H1 (cell line): ENCODE results near the gene KIAA0319L. TPM values are rescaled to one million over a fixed set of nuclear protein-coding genes. Genes with fewer than 3 reads are reported as not detected.

Source experiments
- CTCF ChIA-PET: fragments of 300-600 bp; sonication (Branson Sonifier 250); formaldehyde crosslinking; loops from one replicate; lab custom pipeline; 2021; ENCODE audit not compliant: partially characterized antibody; lab: Charles Lee
- POLR2A ChIA-PET: fragments of 300-600 bp; sonication (Branson Sonifier 250); formaldehyde crosslinking; loops from one replicate; lab custom pipeline; 2021; ENCODE audit warnings: inconsistent platforms; ENCODE audit not compliant: partially characterized antibody; lab: Charles Lee
- DNase-seq, 2 experiments: peaks; one replicate each; pipeline versions ENCODE4 v3.0.0 to v3.0.0-alpha.2; 2010 to 2022; ENCODE audit warnings: low spot score in 2 of 2, low read depth in 1 of 2, mixed read lengths in 1 of 2
- FAIRE-seq: peaks from 2 replicates; lab custom pipeline; 2011; peaks lifted over from hg19 to GRCh38; lab: Jason Lieb, UNC
- H2AFZ ChIP-seq: 2 replicates; pipeline ENCODE4 v1.8.1; 2012; ENCODE audit warnings: low read length, inconsistent platforms
- H2AK5ac ChIP-seq: 2 replicates; pipeline ENCODE4 v1.6.1; 2013; ENCODE audit warnings: low read depth, low read length
- H2BK120ac ChIP-seq: replicated peaks from 2 replicates; pipeline ENCODE3; 2013; ENCODE audit warnings: low read depth, low read length, inconsistent platforms
- H2BK12ac ChIP-seq: 2 replicates; pipeline ENCODE4 v1.6.1; 2013; ENCODE audit warnings: low read depth, low read length
- H2BK15ac ChIP-seq: 2 replicates; pipeline ENCODE4 v1.6.1; 2013; ENCODE audit warnings: low read length
- H2BK20ac ChIP-seq: 2 replicates; pipeline ENCODE4 v1.6.1; 2013; ENCODE audit warnings: low read length
- H2BK5ac ChIP-seq: 2 replicates; pipeline ENCODE4 v1.6.1; 2013; ENCODE audit warnings: low read depth, low read length
- H3K14ac ChIP-seq: 2 replicates; pipeline ENCODE4 v1.6.1; 2013; ENCODE audit warnings: inconsistent platforms; ENCODE audit not compliant: insufficient read length
- H3K18ac ChIP-seq: 2 replicates; pipeline ENCODE4 v1.6.1; 2013; ENCODE audit warnings: low read length; ENCODE audit errors: extremely low read depth
- H3K23ac ChIP-seq: 2 replicates; pipeline ENCODE4 v1.6.1; 2013; ENCODE audit warnings: inconsistent platforms; ENCODE audit not compliant: insufficient read length
- H3K23me2 ChIP-seq: 2 replicates; pipeline ENCODE4 v1.6.1; 2013; ENCODE audit warnings: low read depth, low read length
- H3K27ac ChIP-seq: 2 replicates; pipeline ENCODE4 v1.6.1; 2011; ENCODE audit warnings: low read depth, low read length, inconsistent platforms
- H3K27me3 ChIP-seq, 4 experiments: replicated peaks in 1 of 4; 1 replicate in 1 of 4; 2 replicates in 3 of 4; pipeline versions ENCODE4 v1.6.1 to v1.8.1; 2011 to 2013; ENCODE audit warnings: low read length in 3 of 4, mild to moderate bottlenecking in 3 of 4, inconsistent platforms in 2 of 4, mixed read lengths in 2 of 4, moderate library complexity in 1 of 4; ENCODE audit not compliant: control insufficient read depth in 3 of 4, insufficient read depth in 3 of 4; ENCODE audit errors: extremely low read depth in 1 of 4
- H3K36me3 ChIP-seq, 4 experiments: 2 replicates each; pipeline versions ENCODE4 v1.6.1 to v1.8.1; 2011 to 2013; ENCODE audit warnings: mild to moderate bottlenecking in 4 of 4, low read length in 3 of 4, moderate library complexity in 2 of 4, control low read depth in 1 of 4, inconsistent platforms in 1 of 4; ENCODE audit not compliant: insufficient read depth in 4 of 4, control insufficient read depth in 2 of 4
- H3K4ac ChIP-seq: replicated peaks from 2 replicates; pipeline ENCODE3; 2013; ENCODE audit warnings: low read length, low read depth, mixed read lengths, inconsistent platforms; ENCODE audit not compliant: insufficient read length
- H3K4me1 ChIP-seq, 4 experiments: replicated peaks in 1 of 4; 1 replicate in 1 of 4; 2 replicates in 3 of 4; pipeline versions ENCODE4 v1.6.1 to v1.8.1; 2011 to 2013; ENCODE audit warnings: low read length in 3 of 4, inconsistent platforms in 2 of 4, mixed read lengths in 1 of 4; ENCODE audit not compliant: insufficient read depth in 4 of 4, control insufficient read depth in 3 of 4
- H3K4me2 ChIP-seq, 2 experiments: 2 replicates each; pipeline versions ENCODE4 v1.6.1 to v1.8.1; 2011 to 2013; ENCODE audit warnings: low read depth in 2 of 2, low read length in 2 of 2, control low read depth in 1 of 2, inconsistent platforms in 1 of 2, mild to moderate bottlenecking in 1 of 2; ENCODE audit not compliant: insufficient read depth in 1 of 2
- H3K4me3 ChIP-seq, 4 experiments: fragments of 200-600, 300-600 bp in 1 of 4; sonication (generic), shearing (Covaris generic), sonication (Bioruptor Twin) in 1 of 4; 2 replicates each; pipeline versions ENCODE4 v1.5.1 to v1.8.1; 2011 to 2016; ENCODE audit warnings: low read length in 4 of 4, low read depth in 3 of 4, control low read depth in 2 of 4, inconsistent platforms in 2 of 4, mild to moderate bottlenecking in 2 of 4, mixed read lengths in 1 of 4, moderate library complexity in 1 of 4; ENCODE audit not compliant: insufficient read depth in 2 of 4; ENCODE audit errors: extremely low read depth in 1 of 4
- H3K56ac ChIP-seq: replicated peaks from 2 replicates; pipeline ENCODE3; 2013; ENCODE audit warnings: low read depth, mild to moderate bottlenecking, mixed read lengths, low read length, inconsistent platforms; ENCODE audit not compliant: insufficient read length
- H3K79me1 ChIP-seq: 2 replicates; pipeline ENCODE4 v1.6.1; 2013; ENCODE audit warnings: low read depth, low read length, control low read depth
- H3K79me2 ChIP-seq, 2 experiments: 2 replicates each; pipeline versions ENCODE4 v1.6.1 to v1.8.1; 2012 to 2013; ENCODE audit warnings: low read length in 2 of 2, mild to moderate bottlenecking in 2 of 2, inconsistent platforms in 1 of 2; ENCODE audit not compliant: insufficient read depth in 2 of 2, control insufficient read depth in 1 of 2
- H3K9ac ChIP-seq, 4 experiments: replicated peaks in 1 of 4; 1 replicate in 1 of 4; 2 replicates in 3 of 4; pipeline versions ENCODE4 v1.6.1 to v1.8.1; 2011 to 2013; ENCODE audit warnings: low read depth in 3 of 4, low read length in 3 of 4, control low read depth in 2 of 4, mild to moderate bottlenecking in 2 of 4, moderate library complexity in 2 of 4, inconsistent platforms in 1 of 4; ENCODE audit errors: extremely low read depth in 1 of 4
- H3K9me3 ChIP-seq, 2 experiments: 2 replicates each; pipeline versions ENCODE4 v1.6.1 to v1.8.1; 2012 to 2013; ENCODE audit warnings: mild to moderate bottlenecking in 2 of 2, moderate library complexity in 2 of 2, control low read depth in 1 of 2, inconsistent platforms in 1 of 2, low read depth in 1 of 2, low read length in 1 of 2, mixed read lengths in 1 of 2; ENCODE audit not compliant: insufficient read depth in 2 of 2
- H4K20me1 ChIP-seq, 2 experiments: replicated peaks in 1 of 2; 2 replicates each; pipeline versions ENCODE3 to v1.8.1; 2011 to 2013; ENCODE audit warnings: inconsistent platforms in 2 of 2, low read length in 2 of 2, mild to moderate bottlenecking in 1 of 2; ENCODE audit not compliant: insufficient read depth in 2 of 2, control insufficient read depth in 1 of 2
- H4K5ac ChIP-seq: 2 replicates; pipeline ENCODE4 v1.6.1; 2013; ENCODE audit warnings: low read length, low read depth, mixed read lengths, inconsistent platforms; ENCODE audit not compliant: insufficient read length
- H4K8ac ChIP-seq: 2 replicates; pipeline ENCODE4 v1.8.0; 2013; ENCODE audit warnings: mild to moderate bottlenecking, moderate library complexity, low read length, inconsistent platforms; ENCODE audit not compliant: insufficient read depth; ENCODE audit errors: extremely low read depth
- H4K91ac ChIP-seq: replicated peaks from 2 replicates; pipeline ENCODE3; 2013; ENCODE audit warnings: low read length, mixed read lengths, inconsistent platforms; ENCODE audit not compliant: insufficient read length
- EP300 ChIP-seq, 2 experiments: IDR thresholded peaks; 1 replicate in 1 of 2; 2 replicates in 1 of 2; pipeline ENCODE4 v1.6.1; 2011 to 2012; ENCODE audit warnings: low read depth in 2 of 2, low read length in 2 of 2, mild to moderate bottlenecking in 2 of 2, borderline replicate concordance in 1 of 2, inconsistent platforms in 1 of 2, moderate library complexity in 1 of 2
- EZH2 ChIP-seq: fragments of 200-600 bp; sonication (generic); IDR thresholded peaks from 2 replicates; pipeline ENCODE4 v1.7.1; 2012; ENCODE audit warnings: low read depth, mild to moderate bottlenecking, moderate library complexity, low read length, inconsistent platforms; ENCODE audit not compliant: severe bottlenecking
- FOSL1 ChIP-seq: IDR thresholded peaks from 2 replicates; pipeline ENCODE4 v1.6.1; 2011; ENCODE audit warnings: mild to moderate bottlenecking, low read depth, low read length, moderate library complexity; ENCODE audit not compliant: insufficient read depth
- JUN ChIP-seq: IDR thresholded peaks from 2 replicates; pipeline ENCODE4 v1.6.1; 2011; ENCODE audit warnings: low read depth, mild to moderate bottlenecking, improper control_type of control experiment, low read length
- KDM5A ChIP-seq: fragments of 200-600 bp; IDR thresholded peaks from 2 replicates; pipeline ENCODE4 v1.7.1; 2012; ENCODE audit warnings: mild to moderate bottlenecking, low read length, inconsistent platforms, mixed read lengths
- PHF8 ChIP-seq: fragments of 200-600 bp; sonication (generic); conservative IDR thresholded peaks from 2 replicates; pipeline ENCODE4 v1.7.1; 2012; ENCODE audit warnings: low read depth, mild to moderate bottlenecking, inconsistent platforms, low read length, moderate library complexity
- POLR2AphosphoS5 ChIP-seq: IDR thresholded peaks from 2 replicates; pipeline ENCODE4 v1.6.1; 2011; ENCODE audit warnings: low read depth, low read length
- RAD21 ChIP-seq, 2 experiments: IDR thresholded peaks in 1 of 2; conservative IDR thresholded peaks in 1 of 2; 2 replicates each; pipeline ENCODE4 v1.6.1; 2011; ENCODE audit warnings: low read depth in 2 of 2, low read length in 2 of 2, improper control_type of control experiment in 1 of 2, inconsistent platforms in 1 of 2, mild to moderate bottlenecking in 1 of 2, moderate library complexity in 1 of 2
- SRF ChIP-seq: IDR thresholded peaks from 2 replicates; pipeline ENCODE4 v1.6.1; 2011; ENCODE audit warnings: mild to moderate bottlenecking, low read depth, low read length, moderate library complexity
- WGBS, 2 experiments: shearing (Covaris generic) in 1 of 2; methylation state at CpG; one replicate each; pipeline versions ENCODE4 v1.1.6 to v1.1.7; 2013 to 2015; ENCODE audit warnings: low lambda C conversion rate in 2 of 2, mixed read lengths in 2 of 2, inconsistent platforms in 1 of 2, low coverage in 1 of 2, missing lambda C conversion rate in 1 of 2; ENCODE audit not compliant: insufficient replicate concordance in 2 of 2, insufficient coverage in 1 of 2, insufficient read length in 1 of 2; ENCODE audit errors: extremely low coverage in 1 of 2, missing lambda C conversion rate in 1 of 2; 5-methylcytosine and 5-hydroxymethylcytosine counted together
- polyA plus RNA-seq, 7 experiments: library from polyadenylated mRNA; depleted of rRNA in 3 of 7; stranded (reverse) in 5 of 7; unstranded in 2 of 7; fragments of >200 nt in 5 of 7; fragments of 200-250 nt in 2 of 7; gene quantifications; 1 replicate in 5 of 7; 2 replicates in 1 of 7; 4 replicates in 1 of 7; pipeline versions ENCODE4 v1.2.1 to v1.2.3, GENCODE V29; 2011 to 2013; ENCODE audit warnings: missing spikeins in 2 of 7, mixed read lengths in 2 of 7
- total RNA-seq: library from RNA; stranded (reverse); fragmentation: NEBNext Ultra II Directional; extraction: Animal tissue kit (Norgen Biotek cat#: 25700); gene quantifications from 2 replicates; pipeline ENCODE4 v1.2.1, GENCODE V29; 2021
- TF ChIP-seq, protein P1 (sequence below), 3 experiments: IDR thresholded peaks; 1 replicate in 2 of 3; 2 replicates in 1 of 3; pipeline versions ENCODE4 v1.5.1 to v1.6.1; 2011; ENCODE audit warnings: low read length in 3 of 3, mild to moderate bottlenecking in 3 of 3, inconsistent platforms in 2 of 3, low read depth in 1 of 3, moderate library complexity in 1 of 3; ENCODE audit not compliant: insufficient read depth in 1 of 3; ENCODE audit errors: control extremely low read depth in 1 of 3

The KIAA0319L gene
- total and polyA plus RNA-seq, 2 of the 8 experiments (the other 6 are each of a cell fraction or from before 2014, with no cell fraction given) = 40.1 to 55.7 TPM

DNA sequence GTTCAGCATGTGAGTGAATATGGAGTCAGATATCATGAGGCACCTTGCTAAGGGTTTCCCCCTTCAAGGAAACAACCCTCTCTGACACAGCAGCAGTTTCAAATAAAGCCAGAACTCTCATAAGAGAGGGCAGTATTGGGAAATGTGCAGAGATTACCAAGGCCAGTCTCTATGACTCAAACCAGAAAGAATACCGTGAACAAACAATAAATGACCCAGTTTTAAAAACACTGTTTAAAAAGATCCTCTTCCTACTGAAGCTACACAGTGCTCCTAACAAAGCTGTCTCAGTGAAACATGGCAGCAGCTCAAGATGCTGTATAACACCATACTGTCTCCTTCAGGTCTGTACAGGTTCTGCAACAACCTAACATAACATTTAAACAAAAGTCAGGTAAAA lies 102.6 kb downstream of the KIAA0319L start:
- Histone ChIP-seq H3K9me3 (no peaks in the 10 kb centered on the region), H3K4me3 (no peak overlapping the region), H3K18ac (no peak overlapping the region), H3K4ac (no peak overlapping the region), H3K56ac (no peak overlapping the region), H3K9ac (no peak overlapping the region), H3K23ac (no peak overlapping the region), H3K14ac (no peak overlapping the region), H3K36me3 (peaks cover 7 to 31% (median 23%) of the 10 kb centered on the region in 4 experiments; a peak in 7 of 8 replicates), H2BK20ac (no peak overlapping the region), H2BK120ac (no peak overlapping the region), H2AK5ac (no peak overlapping the region), H4K5ac (no peak overlapping the region), H3K79me2 (no peaks in the 10 kb centered on the region), H4K91ac (no peak overlapping the region), H4K8ac (no peak overlapping the region), H3K23me2 (no peaks in the 10 kb centered on the region), H3K27me3 (no peaks in the 10 kb centered on the region), H2BK5ac (no peak overlapping the region), H3K27ac (no peak overlapping the region), H3K4me2 (no peak overlapping the region), H4K20me1 (no peaks in the 10 kb centered on the region), H2BK12ac (no peak overlapping the region), H3K79me1 (no peaks in the 10 kb centered on the region), H2BK15ac (no peak overlapping the region), H3K4me1 (no peaks in the 10 kb centered on the region), H2AFZ (no peak overlapping the region)
- 100% methylated on average over 1 of the region's 1 CpG; no CpG with 5 or more reads in 1 of the 2 experiments for WGBS, 2 experiments
- no peak for TF ChIP-seq PHF8
- no peak for TF ChIP-seq RAD21 (IDR thresholded peaks at IDR 0.05 in 1 of 2, conservative IDR thresholded peaks at IDR 0.05 in 1 of 2; ENCODE audit: low read depth in 2 of 2, low read length in 2 of 2)
- TF ChIP-seq KDM5A = no peak
- TF ChIP-seq FOSL1 = no peak
- TF ChIP-seq SRF = no peak
- TF ChIP-seq EP300 (IDR thresholded peaks at IDR 0.05; ENCODE audit: borderline replicate concordance in 1 of 2, low read depth in 2 of 2, low read length in 2 of 2) = no peak
- no peak for TF ChIP-seq EZH2
- TF ChIP-seq, protein P1, sequence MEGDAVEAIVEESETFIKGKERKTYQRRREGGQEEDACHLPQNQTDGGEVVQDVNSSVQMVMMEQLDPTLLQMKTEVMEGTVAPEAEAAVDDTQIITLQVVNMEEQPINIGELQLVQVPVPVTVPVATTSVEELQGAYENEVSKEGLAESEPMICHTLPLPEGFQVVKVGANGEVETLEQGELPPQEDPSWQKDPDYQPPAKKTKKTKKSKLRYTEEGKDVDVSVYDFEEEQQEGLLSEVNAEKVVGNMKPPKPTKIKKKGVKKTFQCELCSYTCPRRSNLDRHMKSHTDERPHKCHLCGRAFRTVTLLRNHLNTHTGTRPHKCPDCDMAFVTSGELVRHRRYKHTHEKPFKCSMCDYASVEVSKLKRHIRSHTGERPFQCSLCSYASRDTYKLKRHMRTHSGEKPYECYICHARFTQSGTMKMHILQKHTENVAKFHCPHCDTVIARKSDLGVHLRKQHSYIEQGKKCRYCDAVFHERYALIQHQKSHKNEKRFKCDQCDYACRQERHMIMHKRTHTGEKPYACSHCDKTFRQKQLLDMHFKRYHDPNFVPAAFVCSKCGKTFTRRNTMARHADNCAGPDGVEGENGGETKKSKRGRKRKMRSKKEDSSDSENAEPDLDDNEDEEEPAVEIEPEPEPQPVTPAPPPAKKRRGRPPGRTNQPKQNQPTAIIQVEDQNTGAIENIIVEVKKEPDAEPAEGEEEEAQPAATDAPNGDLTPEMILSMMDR (IDR thresholded peaks at IDR 0.05; ENCODE audit: control extremely low read depth in 1 of 3, insufficient read depth in 1 of 3, low read depth in 1 of 3, low read length in 3 of 3) = no peak
- no peak for TF ChIP-seq JUN
- TF ChIP-seq POLR2AphosphoS5 = no peak
- CTCF ChIA-PET = interaction anchor here (0.6 to 11.1 kb wide), 14 partner anchors 9 to 588 kb away, joined by 3 to 134 read pairs (median 4); partner anchors contain the start of genes KIAA0319L and NCDN
- POLR2A ChIA-PET = interaction anchor here (0.6 kb wide), 1 partner anchor 118 kb away, joined by 3 read pairs; no protein-coding TSS in a partner anchor
- DNase-seq (no peak), FAIRE-seq (no peak)
